Measurements from ENCODE around the gene TXNL4B.
"Not testable (repeated sequence)": the region's sequence is repeated elsewhere in the genome, so short reads cannot be mapped to it uniquely, and the experiment has no call there.

Gene TXNL4B

GRCh38 chr16:72112452-72112792 is 19.0 kb upstream of the TXNL4B start:
- no peak for DNase-seq (ENCODE audit: low read depth in 2 of 2)

GRCh38 chr16:72111657-72112451 is 18.4 kb upstream of the TXNL4B start:
- no peak for DNase-seq (ENCODE audit: low read depth in 2 of 2)

GRCh38 chr16:72110662-72111615 is 17.5 kb upstream of the TXNL4B start:
- DNase-seq (ENCODE audit: low read depth in 2 of 2) = no peak

DNA sequence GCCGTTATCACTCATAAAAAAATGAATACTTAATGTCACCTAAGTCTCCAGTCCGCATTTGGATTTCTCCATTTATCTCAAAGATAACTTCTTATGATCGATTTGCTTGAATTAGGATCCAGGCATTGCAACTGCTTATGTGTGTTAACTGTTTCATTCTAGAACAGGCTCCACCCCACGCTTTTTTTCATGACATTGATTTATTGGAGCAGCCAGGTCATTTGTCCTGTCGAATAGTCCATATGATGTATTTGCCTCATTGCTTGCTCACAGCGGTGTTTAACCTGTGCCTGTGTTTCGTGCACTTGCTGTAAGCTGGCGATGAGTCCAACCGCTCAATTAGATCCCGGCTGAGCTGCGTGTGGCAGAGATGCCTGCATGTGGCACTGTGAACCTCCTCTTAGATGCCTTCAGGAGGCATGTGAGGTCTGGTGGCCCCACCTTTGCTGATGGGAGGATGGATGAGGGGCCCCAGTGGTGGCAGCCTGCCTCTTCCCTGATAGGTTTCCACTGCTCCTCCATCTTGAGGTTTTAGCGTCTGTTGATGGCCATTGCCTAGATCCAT is 16.6 kb upstream of the TXNL4B start:
- DNase-seq (ENCODE audit: low read depth in 2 of 2) = no peak

GRCh38 chr16:72109300-72109699 is 15.9 kb upstream of the TXNL4B start:
- DNase-seq (ENCODE audit: low read depth in 2 of 2) = no peak

DNA sequence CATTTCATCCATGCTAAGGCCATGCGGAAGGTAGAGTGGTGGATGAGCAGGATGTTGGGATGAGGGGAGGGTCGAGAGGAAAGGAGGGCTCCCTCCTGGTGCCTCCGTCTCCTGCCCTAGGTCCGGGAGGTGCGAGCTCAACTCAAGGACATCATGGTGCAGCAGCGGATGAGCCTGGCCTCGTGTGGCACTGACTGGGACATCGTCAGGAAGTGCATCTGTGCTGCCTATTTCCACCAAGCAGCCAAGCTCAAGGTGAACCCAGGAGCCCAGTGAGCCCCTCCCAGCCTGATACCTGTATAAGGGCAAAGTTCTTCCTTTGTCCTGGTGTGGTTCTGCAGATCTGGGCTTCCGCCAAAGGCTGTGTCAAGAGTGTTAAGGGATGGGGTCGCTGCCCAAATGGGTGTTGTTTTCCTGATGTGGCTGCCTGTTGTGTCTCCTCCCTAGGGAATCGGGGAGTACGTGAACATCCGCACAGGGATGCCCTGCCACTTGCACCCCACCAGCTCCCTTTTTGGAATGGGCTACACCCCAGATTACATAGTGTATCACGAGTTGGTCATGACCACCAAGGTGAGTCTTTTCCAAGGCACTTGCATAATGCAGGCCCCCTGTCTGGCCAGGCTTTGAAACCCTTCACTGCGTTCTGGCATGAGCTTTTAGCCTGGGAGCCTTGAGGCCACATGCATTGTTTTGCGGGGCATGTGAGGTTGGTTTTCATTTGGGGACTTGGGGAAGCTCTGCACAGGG is 15.1 kb upstream of the TXNL4B start:
- DNase-seq (ENCODE audit: low read depth in 2 of 2) = no peak

DNA sequence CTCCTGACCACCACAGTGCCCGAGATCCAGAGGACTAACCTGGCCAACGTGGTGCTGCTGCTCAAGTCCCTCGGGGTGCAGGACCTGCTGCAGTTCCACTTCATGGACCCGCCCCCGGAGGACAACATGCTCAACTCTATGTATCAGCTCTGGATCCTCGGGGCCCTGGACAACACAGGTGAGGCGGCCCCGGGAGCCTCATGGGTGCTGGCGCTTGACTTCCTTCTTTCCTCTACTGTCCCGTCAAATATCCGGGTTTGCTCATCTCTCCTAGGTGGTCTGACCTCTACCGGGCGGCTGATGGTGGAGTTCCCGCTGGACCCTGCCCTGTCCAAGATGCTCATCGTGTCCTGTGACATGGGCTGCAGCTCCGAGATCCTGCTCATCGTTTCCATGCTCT is 14.0 kb upstream of the TXNL4B start:
- no peak for DNase-seq (ENCODE audit: low read depth in 2 of 2)

GRCh38 chr16:72105978-72106377 is 12.6 kb upstream of the TXNL4B start:
- no peak for DNase-seq (ENCODE audit: low read depth in 2 of 2)

DNA sequence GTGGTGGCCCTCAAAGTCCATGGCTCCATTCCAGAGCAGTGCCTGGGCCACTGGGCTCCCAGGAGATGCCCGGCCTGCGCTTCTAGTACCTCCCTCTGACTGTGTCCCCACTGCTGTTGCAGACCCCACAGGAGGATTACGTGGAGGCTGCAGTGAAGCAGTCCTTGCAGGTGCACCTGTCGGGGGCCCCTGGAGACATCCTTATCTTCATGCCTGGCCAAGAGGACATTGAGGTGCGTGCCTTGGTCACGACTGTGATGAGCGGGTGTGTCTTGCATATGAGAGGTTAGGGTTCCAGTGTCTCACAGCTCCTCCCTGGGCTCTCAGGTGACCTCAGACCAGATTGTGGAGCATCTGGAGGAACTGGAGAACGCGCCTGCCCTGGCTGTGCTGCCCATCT is 11.5 kb upstream of the TXNL4B start:
- DNase-seq (ENCODE audit: low read depth in 2 of 2) = no peak

- DNase-seq (ENCODE audit: low read depth in 2 of 2) = no peak
These were observed 7.8 kb upstream of the TXNL4B start for GRCh38 chr16:72101195-72101594.

- DNase-seq (ENCODE audit: low read depth in 2 of 2) = peak in 1 of 2 donors; percentile 4
These were observed 6.0 kb upstream of the TXNL4B start for GRCh38 chr16:72099377-72099818.

- no peak for DNase-seq (ENCODE audit: low read depth in 2 of 2)
These were observed 5.5 kb upstream of the TXNL4B start for GRCh38 chr16:72098936-72099335.

GRCh38 chr16:72094266-72094610 is 818 bp upstream of the TXNL4B start:
- peak; percentile 10 to 60 for DNase-seq (ENCODE audit: low read depth in 2 of 2)

DNA sequence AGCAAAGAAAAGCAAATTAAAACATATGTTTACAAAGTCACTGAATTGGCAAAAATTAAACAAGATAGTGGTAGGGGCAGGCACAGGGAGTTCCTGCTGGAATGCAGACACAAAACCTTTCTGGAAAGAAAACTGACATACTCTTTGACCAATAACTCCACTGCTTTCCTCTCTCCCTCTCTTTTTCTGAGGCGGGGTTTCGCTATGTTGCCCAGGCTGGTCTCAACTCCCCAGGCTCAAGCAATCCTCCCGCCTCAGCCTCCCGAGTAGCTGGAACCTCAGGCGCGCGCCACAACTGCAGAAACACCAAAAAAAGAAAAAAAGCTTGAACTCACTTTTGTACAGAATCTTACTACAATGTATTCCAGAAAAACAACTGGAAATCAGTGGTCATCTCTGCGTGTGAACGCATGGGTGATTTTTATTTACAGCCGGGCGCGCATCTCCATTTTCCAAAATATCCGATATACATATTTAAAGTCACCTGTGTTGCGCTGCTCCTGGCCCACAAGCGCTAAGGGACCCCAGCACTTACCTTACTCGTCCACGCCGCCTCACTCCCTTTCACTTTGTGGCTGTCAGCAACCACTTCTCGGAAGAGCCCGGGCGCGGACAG is 480 bp downstream of the TXNL4B start:
- DNase-seq (ENCODE audit: low read depth in 2 of 2) = no peak

GRCh38 chr16:72091217-72091616 is 2.2 kb downstream of the TXNL4B start:
- DNase-seq (ENCODE audit: low read depth in 2 of 2) = no peak

DNA sequence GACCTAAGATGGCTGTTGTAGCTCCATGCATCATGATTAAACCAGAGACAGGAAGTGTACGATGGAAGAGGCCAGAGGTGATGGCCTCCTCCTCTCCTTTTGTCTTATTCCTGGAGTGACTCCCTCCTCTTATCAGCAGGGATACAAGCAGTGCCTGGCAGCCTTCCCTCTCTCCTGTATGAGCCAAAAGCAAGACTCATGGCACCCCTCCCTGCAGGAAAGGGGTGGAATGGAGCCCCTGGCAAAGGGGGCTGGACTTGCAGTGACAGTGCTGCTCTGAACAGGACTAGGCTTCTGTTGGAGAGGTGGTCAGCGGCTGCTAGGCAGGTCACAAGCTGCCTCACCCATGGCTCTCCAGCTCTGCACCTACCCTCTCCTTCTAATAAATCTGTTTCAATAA is 8.4 kb downstream of the TXNL4B start:
- DNase-seq (ENCODE audit: low read depth in 2 of 2) = no peak

GRCh38 chr16:72084445-72084844 is 9.0 kb downstream of the TXNL4B start:
- no peak for DNase-seq (ENCODE audit: low read depth in 2 of 2)

DNA sequence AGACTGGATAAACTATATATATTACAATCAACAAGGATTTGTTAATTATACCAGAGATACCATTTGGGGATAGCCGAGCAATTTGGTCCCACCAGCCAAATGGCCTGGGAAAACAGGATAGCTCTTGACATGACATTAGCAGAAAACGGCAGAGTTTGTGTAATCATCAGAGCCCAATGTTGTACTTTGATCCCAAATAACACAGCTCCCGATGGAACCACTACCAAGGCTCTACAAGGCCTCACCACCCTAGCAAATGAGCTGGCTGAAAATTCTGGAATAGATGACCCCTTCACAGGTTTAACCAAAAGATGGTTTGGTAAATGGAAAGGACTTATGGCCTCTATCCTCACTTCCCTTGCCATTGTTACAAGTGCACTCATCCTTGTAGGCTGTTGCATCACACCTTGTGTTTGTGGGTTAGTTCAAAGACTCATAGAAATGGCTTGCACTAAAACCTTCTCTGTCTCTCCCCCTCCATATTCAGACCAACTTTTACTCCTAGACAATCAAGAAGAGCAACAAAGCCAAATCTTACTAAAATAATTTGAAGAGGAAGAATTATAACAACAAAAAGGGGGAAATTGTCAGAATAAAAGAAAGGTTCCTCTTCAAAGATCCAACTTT is 9.5 kb downstream of the TXNL4B start:
- no peak for DNase-seq (ENCODE audit: low read depth in 2 of 2)

GRCh38 chr16:72076991-72077706 is 16.3 kb downstream of the TXNL4B start:
- DNase-seq (ENCODE audit: low read depth in 2 of 2) = not testable (repeated sequence)

GRCh38 chr16:72075067-72075466 is 18.4 kb downstream of the TXNL4B start:
- DNase-seq (ENCODE audit: low read depth in 2 of 2) = not testable (repeated sequence)
